ENCODE results near the gene WDR5.

- no peak for TF ChIP-seq CTCF (IDR thresholded peaks at IDR 0.05)
- no peak for TF ChIP-seq IRF2 (CRISPR knock-in tag; IDR thresholded peaks at IDR 0.05; ENCODE audit: borderline replicate concordance, low read depth)
- no peak for TF ChIP-seq JUN (CRISPR knock-in tag; IDR thresholded peaks at IDR 0.05)
- no peak for TF ChIP-seq AFF4 (CRISPR knock-in tag; IDR thresholded peaks at IDR 0.05; ENCODE audit: borderline replicate concordance)
- no peak for TF ChIP-seq ZSCAN18 (CRISPR knock-in tag; IDR thresholded peaks at IDR 0.05)
- no peak for TF ChIP-seq OVOL2 (CRISPR knock-in tag; IDR thresholded peaks at IDR 0.05; ENCODE audit: borderline replicate concordance)
- TF ChIP-seq ZNF317 (CRISPR knock-in tag; IDR thresholded peaks at IDR 0.05; ENCODE audit: borderline replicate concordance, low read depth), result no peak
- TF ChIP-seq ATF6 (CRISPR knock-in tag; IDR thresholded peaks at IDR 0.05), result no peak
- TF ChIP-seq PRDM15 (CRISPR knock-in tag; IDR thresholded peaks at IDR 0.05), result no peak
- no peak for TF ChIP-seq SP1 (CRISPR knock-in tag; conservative IDR thresholded peaks at IDR 0.05)
- no peak for TF ChIP-seq PREB (CRISPR knock-in tag; IDR thresholded peaks at IDR 0.05; ENCODE audit: borderline replicate concordance)
- no peak for TF ChIP-seq FOXK1 (CRISPR knock-in tag; IDR thresholded peaks at IDR 0.05)
- TF ChIP-seq TCF7 (CRISPR knock-in tag; IDR thresholded peaks at IDR 0.05; ENCODE audit: low read depth), result no peak
These were observed 23.3 kb upstream of the WDR5 start for GRCh38 chr9:134112561-134112960.
